ENCODE data around the gene TGFB2. TPM values are rescaled to one million over a fixed set of nuclear protein-coding genes. Genes with fewer than 3 reads are reported as not detected.

TGFB2 gene
- total RNA-seq = 10 to 100 TPM in 3 of 4 donors, 1 to 10 TPM in 1; 4.9 to 43.2 (median 12.0) TPM

GRCh38 chr1:218344814-218345672, at the start of gene TGFB2:
TSS of gene TGFB2 (plus strand) at chr1:218345336. CDS start at chr1:218346702, 1,366 bp downstream.
- TF ChIP-seq CTCF (IDR thresholded peaks at IDR 0.05) (peak in 2 of 4 experiments; percentile 1 to 6), POLR2A (IDR thresholded peaks at IDR 0.05) (peak; percentile 38 to 74)
- intact Hi-C loops (cut with DNase I; ENCODE audit: low total_unique reads) = no loop called here
- H3K36me3 ChIP-seq = no peaks in the 10 kb centered on the region
- DNase-seq = peak; percentile 63 to 66
- no peaks in the 10 kb centered on the region for H3K27me3 ChIP-seq
- peak within 1 kb of the TSS; percentile 53 to 70 for H3K4me3 ChIP-seq
- no peaks in the 10 kb centered on the region for H3K9me3 ChIP-seq
- H3K27ac ChIP-seq = peak within 1 kb of the TSS; percentile 91 to 97
- H3K4me1 ChIP-seq = no peaks in the 10 kb centered on the region

GRCh38 chr1:218296162-218296561, 49.0 kb upstream of the TGFB2 start:
- TF ChIP-seq POLR2A (IDR thresholded peaks at IDR 0.05) (no peak), CTCF (IDR thresholded peaks at IDR 0.05) (no peak)
- H3K27me3 ChIP-seq = no peaks in the 10 kb centered on the region
- no peak for DNase-seq
- H3K9me3 ChIP-seq = no peaks in the 10 kb centered on the region
- no peak overlapping the region for H3K27ac ChIP-seq
- H3K4me3 ChIP-seq = no peak overlapping the region
- no peaks in the 10 kb centered on the region for H3K4me1 ChIP-seq
- no peaks in the 10 kb centered on the region for H3K36me3 ChIP-seq
- intact Hi-C loops (cut with DNase I; ENCODE audit: low total_unique reads) = no loop called here

GRCh38 chr1:218297461-218297860, 47.7 kb upstream of the TGFB2 start:
- H3K27me3 ChIP-seq = no peaks in the 10 kb centered on the region
- no peaks in the 10 kb centered on the region for H3K36me3 ChIP-seq
- no peaks in the 10 kb centered on the region for H3K4me1 ChIP-seq
- no peak overlapping the region for H3K4me3 ChIP-seq
- H3K9me3 ChIP-seq = no peaks in the 10 kb centered on the region
- no peak for DNase-seq
- H3K27ac ChIP-seq = no peak overlapping the region
- TF ChIP-seq POLR2A (IDR thresholded peaks at IDR 0.05) (no peak), CTCF (IDR thresholded peaks at IDR 0.05) (no peak)
- intact Hi-C loops (cut with DNase I; ENCODE audit: low total_unique reads) = no loop called here

GRCh38 chr1:218297867-218298266, 47.3 kb upstream of the TGFB2 start:
- TF ChIP-seq POLR2A (IDR thresholded peaks at IDR 0.05) = no peak
- no peak for TF ChIP-seq CTCF (IDR thresholded peaks at IDR 0.05)
- Histone ChIP-seq H3K4me1 (no peaks in the 10 kb centered on the region), H3K27me3 (no peaks in the 10 kb centered on the region), H3K27ac (no peak overlapping the region), H3K36me3 (no peaks in the 10 kb centered on the region), H3K4me3 (no peak overlapping the region), H3K9me3 (no peaks in the 10 kb centered on the region)
- DNase-seq = no peak
- intact Hi-C loops (cut with DNase I; ENCODE audit: low total_unique reads) = no loop called here

GRCh38 chr1:218298398-218298797, 46.7 kb upstream of the TGFB2 start:
- H3K4me1 ChIP-seq = no peaks in the 10 kb centered on the region
- no peak for TF ChIP-seq POLR2A (IDR thresholded peaks at IDR 0.05)
- TF ChIP-seq CTCF (IDR thresholded peaks at IDR 0.05) = no peak
- no peak overlapping the region for H3K4me3 ChIP-seq
- intact Hi-C loops (cut with DNase I; ENCODE audit: low total_unique reads) = no loop called here
- H3K36me3 ChIP-seq = no peaks in the 10 kb centered on the region
- H3K27me3 ChIP-seq = no peaks in the 10 kb centered on the region
- H3K27ac ChIP-seq = no peak overlapping the region
- H3K9me3 ChIP-seq = no peaks in the 10 kb centered on the region
- DNase-seq = no peak

Measured in uterus (tissue), 4 donors.